CD4-positive, alpha-beta T cell treated with Interleukin-12 subunit alpha and Interleukin-12 subunit beta, for 1 hour (primary cell): Measurements from ENCODE around the gene ANKRD49.

Experiments
- DNase-seq: peaks from one replicate; pipeline ENCODE4 v3.0.0-alpha.2; 2020

ANKRD49 gene

GRCh38 chr11:94545264-94546161 lies 51.7 kb downstream of the ANKRD49 start:
- no peak for DNase-seq

- DNase-seq = no peak
These were observed 52.3 kb downstream of the ANKRD49 start for GRCh38 chr11:94546162-94546470.

GRCh38 chr11:94546886-94547285 lies 53.1 kb downstream of the ANKRD49 start:
- no peak for DNase-seq

- no peak for DNase-seq
These were observed 55.4 kb downstream of the ANKRD49 start for GRCh38 chr11:94549146-94549545.
